SU-DHL-6 (cell line): ENCODE measurements around the gene IGFBP6.

Experiments used
- EZH2phosphoT487 ChIP-seq: fragments of 200-600 bp; sonication (generic), shearing (Covaris generic); conservative IDR thresholded peaks from 2 replicates; pipeline ENCODE4 v1.6.1; 2018; ENCODE audit warnings: mild to moderate bottlenecking, antibody characterized with exemption, low read length, moderate library complexity, mixed read lengths
- TF ChIP-seq, protein P1 (sequence below): fragments of 200-600 bp; sonication (generic); IDR thresholded peaks from one replicate; pipeline ENCODE4 v1.5.1; 2017; ENCODE audit warnings: antibody characterized with exemption, mild to moderate bottlenecking, low read length, moderate library complexity; ENCODE audit not compliant: insufficient read depth, poor library complexity, severe bottlenecking

DNA sequence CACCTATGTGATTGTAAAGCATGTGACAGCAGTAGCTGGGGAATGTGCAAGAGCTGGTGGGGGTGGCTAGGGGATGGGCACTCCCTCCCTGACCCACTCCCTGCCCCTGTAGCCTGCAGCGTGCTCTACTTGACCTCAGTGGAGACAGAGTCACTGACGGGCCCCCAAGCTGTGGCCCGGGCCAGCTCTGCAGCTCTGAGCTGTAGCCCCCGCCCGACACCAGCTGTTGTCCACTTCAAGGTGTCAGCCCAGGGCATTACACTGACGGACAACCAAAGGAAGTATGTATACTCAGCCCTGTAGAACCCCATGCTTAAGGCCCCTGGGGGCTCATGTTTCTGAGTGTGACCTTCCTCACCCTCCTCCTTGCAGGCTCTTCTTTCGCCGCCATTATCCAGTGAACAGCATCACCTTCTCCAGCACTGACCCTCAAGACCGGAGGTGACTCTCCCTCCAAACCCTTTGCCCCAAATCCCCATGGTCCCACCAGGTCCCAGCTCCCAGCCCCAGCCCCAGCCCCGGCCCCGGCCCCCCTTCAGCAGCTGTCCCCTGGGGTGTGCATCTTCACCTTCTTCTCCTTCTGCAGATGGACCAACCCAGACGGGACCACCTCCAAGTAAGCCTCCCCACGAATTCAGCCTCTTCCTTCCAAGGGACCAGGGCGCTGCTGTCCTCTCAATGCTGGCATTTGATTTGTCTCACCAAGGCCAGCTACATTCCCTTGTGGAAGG lies 34.3 kb upstream of the IGFBP6 start:
- TF ChIP-seq, protein P1, sequence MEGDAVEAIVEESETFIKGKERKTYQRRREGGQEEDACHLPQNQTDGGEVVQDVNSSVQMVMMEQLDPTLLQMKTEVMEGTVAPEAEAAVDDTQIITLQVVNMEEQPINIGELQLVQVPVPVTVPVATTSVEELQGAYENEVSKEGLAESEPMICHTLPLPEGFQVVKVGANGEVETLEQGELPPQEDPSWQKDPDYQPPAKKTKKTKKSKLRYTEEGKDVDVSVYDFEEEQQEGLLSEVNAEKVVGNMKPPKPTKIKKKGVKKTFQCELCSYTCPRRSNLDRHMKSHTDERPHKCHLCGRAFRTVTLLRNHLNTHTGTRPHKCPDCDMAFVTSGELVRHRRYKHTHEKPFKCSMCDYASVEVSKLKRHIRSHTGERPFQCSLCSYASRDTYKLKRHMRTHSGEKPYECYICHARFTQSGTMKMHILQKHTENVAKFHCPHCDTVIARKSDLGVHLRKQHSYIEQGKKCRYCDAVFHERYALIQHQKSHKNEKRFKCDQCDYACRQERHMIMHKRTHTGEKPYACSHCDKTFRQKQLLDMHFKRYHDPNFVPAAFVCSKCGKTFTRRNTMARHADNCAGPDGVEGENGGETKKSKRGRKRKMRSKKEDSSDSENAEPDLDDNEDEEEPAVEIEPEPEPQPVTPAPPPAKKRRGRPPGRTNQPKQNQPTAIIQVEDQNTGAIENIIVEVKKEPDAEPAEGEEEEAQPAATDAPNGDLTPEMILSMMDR = no peak
- TF ChIP-seq EZH2phosphoT487 = no peak
